NCI-H1105 (cell line): ENCODE data around the gene BEND5.

Source experiments
- DNase-seq: peaks from one replicate; lab custom pipeline; 2025; lab: John Stamatoyannopoulos, UW

The BEND5 gene

DNA sequence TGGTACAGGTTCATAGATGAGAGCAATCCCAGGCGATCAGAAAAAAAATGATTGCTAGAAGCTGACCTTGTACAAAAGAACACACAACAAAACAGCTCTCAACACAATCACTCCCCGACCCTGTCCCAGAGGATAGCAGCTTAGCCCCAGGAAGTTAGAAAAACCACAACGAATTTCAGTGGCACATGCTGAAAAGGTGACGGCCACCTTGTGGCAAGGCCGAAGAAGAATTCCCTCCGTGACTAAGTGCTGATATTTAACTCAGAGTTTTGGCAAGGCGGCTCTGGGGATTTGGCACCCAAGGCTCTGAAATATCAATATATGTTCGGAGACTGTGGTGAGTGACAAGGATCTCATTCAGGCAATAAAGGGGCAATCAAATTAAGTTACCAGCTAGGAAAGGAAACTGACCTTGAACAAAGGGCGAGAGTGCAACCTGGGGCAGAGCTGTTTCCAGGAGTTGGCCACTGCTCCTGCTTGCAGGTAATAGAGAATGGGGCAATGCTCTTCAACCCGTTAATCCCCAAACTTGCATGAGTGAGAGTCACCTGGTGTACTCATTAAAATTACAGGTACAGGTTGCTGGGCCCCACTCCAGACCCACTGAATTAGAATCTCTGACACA is 96.2 kb downstream of the BEND5 start:
- DNase-seq, result no peak

DNA sequence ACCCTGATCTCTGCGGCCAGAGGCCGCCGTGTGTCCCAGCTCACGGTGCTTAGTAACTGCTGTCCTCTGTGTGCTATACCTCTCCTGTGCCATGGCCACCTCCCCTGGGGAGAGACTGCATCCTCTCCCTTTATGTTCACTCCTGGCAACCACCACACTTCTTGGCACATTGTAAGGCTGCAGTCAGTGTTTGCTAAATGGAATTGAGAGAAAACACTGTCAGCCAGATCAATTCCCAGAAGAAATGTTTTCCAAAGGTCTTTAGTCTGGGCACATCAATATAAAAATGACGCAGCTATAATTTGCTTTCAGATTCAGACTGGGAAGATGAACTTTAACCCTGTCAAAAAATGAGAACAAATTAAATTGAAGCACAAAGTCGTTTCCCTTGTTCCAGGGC is 96.8 kb downstream of the BEND5 start:
- DNase-seq, result no peak

DNA sequence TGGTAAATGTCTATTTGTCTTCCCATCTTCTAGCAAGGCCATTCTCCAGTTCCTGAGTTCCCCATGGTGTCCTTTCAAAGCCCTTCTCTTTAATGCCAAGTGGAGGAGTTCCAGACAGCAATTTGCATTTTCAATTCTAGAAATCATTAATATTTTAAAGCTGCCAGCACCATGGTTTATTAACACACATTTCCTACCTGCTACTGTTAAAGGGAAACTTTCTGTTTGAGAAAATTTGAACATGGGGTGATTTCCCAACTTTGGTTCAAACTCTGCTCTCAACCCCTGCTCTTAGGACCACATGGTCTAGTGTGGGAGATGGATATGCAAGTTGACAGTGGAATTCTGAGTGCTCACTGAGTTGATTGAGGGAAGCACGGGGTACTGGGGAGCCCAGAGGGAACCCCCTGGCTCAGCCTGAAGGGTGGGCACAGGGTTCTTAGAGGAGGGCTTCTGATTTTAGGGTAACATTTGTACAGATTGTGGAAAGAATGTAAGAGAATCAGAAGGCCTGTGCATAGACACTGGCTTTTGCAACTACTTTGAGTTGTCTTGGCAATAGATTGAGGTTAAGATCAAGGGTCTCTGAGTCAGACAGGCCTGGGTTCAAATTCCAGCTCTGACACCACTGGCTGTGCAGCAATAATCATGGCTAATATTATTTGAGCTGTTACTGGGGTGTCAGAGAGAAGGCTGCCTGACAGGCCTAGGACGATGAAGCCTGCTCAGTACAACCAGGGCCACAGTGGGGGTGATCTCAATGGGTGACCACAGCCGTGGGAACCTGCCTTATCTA is 97.8 kb downstream of the BEND5 start:
- no peak for DNase-seq
